K562 (cell line): ENCODE measurements around the gene STEAP3. TPM values are rescaled to one million over a fixed set of nuclear protein-coding genes. Genes with fewer than 3 reads are reported as not detected.

Experiments
- ATAC-seq: fragments of 200-7000 bp; cut with Tn5 transposase; 3 replicates; pipeline ENCODE4 v1.9.1; 2020; ENCODE audit warnings: moderate library complexity
- BruUV-seq: library from RNA; stranded (reverse); fragments of 400-500 nt; replicated peaks from 2 replicates; lab custom pipeline; 2021; lab: Mats Ljungman, UMichigan
- CTCF ChIA-PET: fragments of 300-600 bp; formaldehyde crosslinking; extraction: SDS; loops from one replicate; lab custom pipeline; 2021; ENCODE audit warnings: low intra/inter-chr PET ratio; lab: Yijun Ruan, JAX
- POLR2A ChIA-PET: fragments of 300-600, 350-650 bp; sonication (Branson Sonifier 250); formaldehyde crosslinking; extraction: SDS; loops from one replicate; lab custom pipeline; 2021; ENCODE audit warnings: antibody characterized with exemption, inconsistent platforms; lab: Yijun Ruan, JAX
- DNase-seq, 4 experiments: peaks; one replicate each; pipeline versions ENCODE4 v3.0.0 to v3.0.0-alpha.2; 2011 to 2018; ENCODE audit warnings: low spot score in 3 of 4, mixed read lengths in 3 of 4; ENCODE audit errors: extremely low read depth in 1 of 4
- FAIRE-seq: peaks from 2 replicates; lab custom pipeline; 2011; peaks lifted over from hg19 to GRCh38; lab: Jason Lieb, UNC
- H2AFZ ChIP-seq: 2 replicates; pipeline ENCODE4 v1.6.0; 2011; ENCODE audit warnings: low read depth, low read length, control low read depth, inconsistent platforms
- H3K27ac ChIP-seq: fragments of 200-600 bp; 3 replicates; pipeline ENCODE4 v1.8.0; 2011; ENCODE audit warnings: low read depth, mild to moderate bottlenecking, control low read depth, inconsistent platforms, low read length, moderate library complexity, mixed read lengths; ENCODE audit errors: extremely low read depth
- H3K27me3 ChIP-seq, 2 experiments: fragments of 300-600 bp in 1 of 2; 2 replicates in 1 of 2; 3 replicates in 1 of 2; pipeline versions ENCODE4 v1.6.0 to v1.8.0; 2011; ENCODE audit warnings: inconsistent platforms in 2 of 2, low read length in 2 of 2, mild to moderate bottlenecking in 1 of 2, mixed read lengths in 1 of 2, moderate library complexity in 1 of 2; ENCODE audit not compliant: control insufficient read depth in 2 of 2, insufficient read depth in 2 of 2
- H3K36me3 ChIP-seq: fragments of 300-600 bp; 3 replicates; pipeline ENCODE4 v1.8.0; 2011; ENCODE audit warnings: mild to moderate bottlenecking, low read length, inconsistent platforms; ENCODE audit not compliant: control insufficient read depth, insufficient read depth
- H3K4me1 ChIP-seq, 2 experiments: fragments of 200-600 bp in 1 of 2; replicated peaks in 1 of 2; 2 replicates in 1 of 2; 3 replicates in 1 of 2; pipeline versions ENCODE4 v1.5.1 to v1.8.0; 2011; ENCODE audit warnings: inconsistent platforms in 2 of 2, low read length in 2 of 2, mild to moderate bottlenecking in 1 of 2, mixed read lengths in 1 of 2, moderate library complexity in 1 of 2; ENCODE audit not compliant: control insufficient read depth in 2 of 2, insufficient read depth in 2 of 2
- H3K4me2 ChIP-seq: 2 replicates; pipeline ENCODE4 v1.6.1; 2011; ENCODE audit warnings: low read length, control low read depth, inconsistent platforms, mixed read lengths; ENCODE audit not compliant: insufficient read depth
- H3K4me3 ChIP-seq: fragments of 200-600 bp; sonication (generic), shearing (Covaris generic); 2 replicates; pipeline ENCODE4 v1.5.1; 2016; ENCODE audit warnings: control low read depth, inconsistent platforms
- H3K79me2 ChIP-seq: fragments of 200-600 bp; 3 replicates; pipeline ENCODE4 v1.8.0; 2011; ENCODE audit warnings: low read length, inconsistent platforms; ENCODE audit not compliant: control insufficient read depth, insufficient read depth
- H3K9ac ChIP-seq, 2 experiments: 2 replicates each; pipeline versions ENCODE4 v1.6.0 to v1.6.1; 2011; ENCODE audit warnings: low read depth in 2 of 2, low read length in 2 of 2, control low read depth in 1 of 2, inconsistent platforms in 1 of 2, mild to moderate bottlenecking in 1 of 2, mixed read lengths in 1 of 2; ENCODE audit not compliant: insufficient read depth in 1 of 2
- H3K9me1 ChIP-seq: one replicate; pipeline ENCODE4 v1.6.0; 2011; ENCODE audit warnings: inconsistent platforms, mild to moderate bottlenecking, low read length, moderate library complexity; ENCODE audit not compliant: control insufficient read depth, insufficient read depth
- H3K9me3 ChIP-seq: replicated peaks from 2 replicates; pipeline ENCODE4 v1.5.1; 2011; ENCODE audit warnings: low read depth, low read length, inconsistent platforms; ENCODE audit not compliant: control insufficient read depth, insufficient read depth
- H4K20me1 ChIP-seq: replicated peaks from 2 replicates; pipeline ENCODE4 v1.6.1; 2011; ENCODE audit warnings: low read length, inconsistent platforms, mixed read lengths; ENCODE audit not compliant: control insufficient read depth, insufficient read depth
- CBFA2T3 ChIP-seq: fragments of 450-650 bp; IDR thresholded peaks from 2 replicates; pipeline ENCODE4 v1.6.1; 2017
- CEBPG ChIP-seq, 3 experiments: fragments of 200-800 bp in 1 of 3; sonication (Bioruptor generic) in 1 of 3; sonication (generic) in 1 of 3; formaldehyde crosslinking in 1 of 3; IDR thresholded peaks in 2 of 3; conservative IDR thresholded peaks in 1 of 3; 2 replicates each; pipeline versions ENCODE4 v1.6.1 to v1.8.0; 2016 to 2022; ENCODE audit warnings: missing compliant biosample characterization in 2 of 3, missing genetic modification characterization in 2 of 3, mild to moderate bottlenecking in 1 of 3, missing genetic modification reagents in 1 of 3
- EWSR1 ChIP-seq: fragments of 450-650 bp; IDR thresholded peaks from 2 replicates; pipeline ENCODE4 v1.6.1; 2018; ENCODE audit warnings: borderline replicate concordance, mild to moderate bottlenecking, low read depth, moderate library complexity; ENCODE audit not compliant: partially characterized antibody
- MAFG ChIP-seq: fragments of 450-650 bp; conservative IDR thresholded peaks from 2 replicates; pipeline ENCODE4 v1.6.1; 2016; ENCODE audit warnings: missing genetic modification characterization, missing compliant biosample characterization
- NCOA1 ChIP-seq: fragments of 450-650 bp; IDR thresholded peaks from 2 replicates; pipeline ENCODE4 v1.6.1; 2016; ENCODE audit warnings: low read depth
- PHF20 ChIP-seq: fragments of 450-650 bp; IDR thresholded peaks from 2 replicates; pipeline ENCODE4 v1.6.1; 2018; ENCODE audit not compliant: partially characterized antibody
- RNF219 ChIP-seq: fragments of 250-450 bp; sonication (Bioruptor Pico); IDR thresholded peaks from 2 replicates; pipeline ENCODE4 v1.5.0; 2022; ENCODE audit warnings: mild to moderate bottlenecking
- TBL1XR1 ChIP-seq, 2 experiments: IDR thresholded peaks; 2 replicates each; pipeline ENCODE4 v1.6.1; 2012; ENCODE audit warnings: improper control_type of control experiment in 2 of 2, low read length in 2 of 2, mild to moderate bottlenecking in 1 of 2
- ZNF449 ChIP-seq: fragments of 250-450 bp; sonication (Bioruptor Pico); IDR thresholded peaks from 2 replicates; pipeline ENCODE4 v1.8.0; 2022; ENCODE audit warnings: moderate library complexity, mild to moderate bottlenecking, inconsistent platforms
- ZNF75A ChIP-seq: fragments of 450-650 bp; formaldehyde crosslinking; IDR thresholded peaks from 2 replicates; pipeline ENCODE4 v1.4.0; 2020; ENCODE audit warnings: mild to moderate bottlenecking
- WGBS: fragments of 100-300 bp; shearing (Covaris generic); methylation state at CpG from one replicate; pipeline ENCODE4 v1.1.6; 2016; ENCODE audit warnings: low coverage, mixed read lengths; ENCODE audit not compliant: insufficient coverage; ENCODE audit errors: missing lambda C conversion rate; 5-methylcytosine and 5-hydroxymethylcytosine counted together
- in situ Hi-C: fragments of 300-500 bp; cut with MboI; formaldehyde crosslinking; loops from 4 replicates; pipeline ENCODE4 v1.15.0; 2018; ENCODE audit warnings: inconsistent platforms, mixed read lengths
- intact Hi-C: fragments of 100-400 bp; cut with micrococcal nuclease; formaldehyde crosslinking; loops from 2 replicates; pipeline ENCODE4 v1.14.2; 2022
- polyA plus RNA-seq, 8 experiments: library from polyadenylated mRNA; depleted of rRNA in 4 of 8; stranded (reverse) in 5 of 8; unstranded in 3 of 8; fragments of >200 nt; fragmentation: Nextera tagmentation in 2 of 8; fragmentation: Illumina TruSeq in 1 of 8; extraction: Ambion mirVana in 2 of 8; extraction: Trizol in 1 of 8; gene quantifications; 2 replicates each; pipeline versions ENCODE4 v1.2.1 to v1.2.3, GENCODE V29; 2011 to 2014; ENCODE audit warnings: inconsistent platforms in 1 of 8, missing spikeins in 1 of 8
- total RNA-seq, 7 experiments: library from RNA; depleted of rRNA in 6 of 7; stranded (reverse); fragments of >200 nt in 6 of 7; fragmentation: Illumina TruSeq in 2 of 7; extraction: Trizol in 2 of 7; gene quantifications; 2 replicates each; pipeline versions ENCODE4 v1.2.1 to v1.2.3, GENCODE V29; 2011 to 2021; ENCODE audit warnings: low replicate concordance in 1 of 7

Gene STEAP3
- total and polyA plus RNA-seq, 9 of the 15 experiments (the other 6 are each of a cell fraction or from before 2014, with no cell fraction given), result 1.8 to 31.6 (median 9.0) TPM

GRCh38 chr2:119229716-119230115 is 6.1 kb downstream of the STEAP3 start:
- ATAC-seq, result no peak
- H3K27me3 ChIP-seq, result no peaks in the 10 kb centered on the region
- WGBS, result 80% methylated on average over 3 of the region's 3 CpGs
- TF ChIP-seq CEBPG (CRISPR knock-in tag; IDR thresholded peaks at IDR 0.05), result no peak
- no peak for TF ChIP-seq CEBPG (tag; conservative IDR thresholded peaks at IDR 0.05 in 1 of 2, IDR thresholded peaks at IDR 0.05 in 1 of 2)
- 0 out of 2 replicates have a peak, but pooled peaks have one; percentile 6 for TF ChIP-seq CBFA2T3
- TF ChIP-seq, all 486 proteins: peak for 1
- DNase-seq (no peak), FAIRE-seq (no peak)
- no TSS peak for BruUV-seq
- no peaks in the 10 kb centered on the region for H3K9me3 ChIP-seq
- H3K36me3 ChIP-seq, result peaks cover 16% of the 10 kb centered on the region; the same call in 2 of the 3 replicates
- H3K4me3 ChIP-seq, result no peak overlapping the region
- H3K79me2 ChIP-seq, result peaks cover 18% of the 10 kb centered on the region
- intact Hi-C loops, result no loop called here
- in situ Hi-C loops, result no loop called here
- H3K27ac ChIP-seq, result no peak overlapping the region
- POLR2A ChIA-PET, result no interaction called here
- H3K9me1 ChIP-seq, result peaks cover 2% of the 10 kb centered on the region
- peaks cover 22% of the 10 kb centered on the region for H4K20me1 ChIP-seq
- H3K9ac ChIP-seq, result no peak overlapping the region
- H2AFZ ChIP-seq, result no peak overlapping the region
- CTCF ChIA-PET, result no interaction called here
- H3K4me1 ChIP-seq, result peaks cover 3 to 6% of the 10 kb centered on the region in 2 experiments; a peak in 4 of 5 replicates
- H3K4me2 ChIP-seq, result no peak overlapping the region

- no peaks in the 10 kb centered on the region for H3K9me3 ChIP-seq
- no peak overlapping the region for H3K4me3 ChIP-seq
- peaks cover 16% of the 10 kb centered on the region; the same call in 2 of the 3 replicates for H3K36me3 ChIP-seq
- no peak for ATAC-seq
- H3K27ac ChIP-seq, result no peak overlapping the region
- FAIRE-seq, result no peak
- no TSS peak for BruUV-seq
- intact Hi-C loops (no loop called here), in situ Hi-C loops (no loop called here)
- H3K4me2 ChIP-seq, result no peak overlapping the region
- H2AFZ ChIP-seq, result no peak overlapping the region
- ChIA-PET POLR2A (no interaction called here), CTCF (no interaction called here)
- H3K4me1 ChIP-seq, result peaks cover 0 to 6% of the 10 kb centered on the region in 2 experiments; a peak in 2 of 5 replicates
- 85% methylated on average over 23 of the region's 28 CpGs for WGBS
- DNase-seq, result no peak
- H3K27me3 ChIP-seq, result no peaks in the 10 kb centered on the region
- H4K20me1 ChIP-seq, result peaks cover 25% of the 10 kb centered on the region
- H3K79me2 ChIP-seq, result peaks cover 10% of the 10 kb centered on the region; the same call in 1 of the 3 replicates
- peak overlapping the region in 1 of 2 experiments; percentile 20; a peak in 1 of 4 replicates for H3K9ac ChIP-seq
- no peaks in the 10 kb centered on the region for H3K9me1 ChIP-seq
- TF ChIP-seq PHF20 (no peak), MAFG (tag) (no peak), RNF219 (CRISPR knock-in tag) (no peak), NCOA1 (no peak), EWSR1 (no peak), ZNF75A (no peak), TBL1XR1 (IDR thresholded peaks at IDR 0.05; ENCODE audit: low read length in 2 of 2) (no peak), ZNF449 (no peak)
Measured at GRCh38 chr2:119230219-119231185, 6.9 kb downstream of the STEAP3 start.
